K562 (cell line): ENCODE data around the gene WWOX. TPM values are rescaled to one million over a fixed set of nuclear protein-coding genes. Genes with fewer than 3 reads are reported as not detected.

Source experiments
- ATAC-seq: fragments of 200-7000 bp; cut with Tn5 transposase; 3 replicates; pipeline ENCODE4 v1.9.1; 2020; ENCODE audit warnings: moderate library complexity
- BruUV-seq: library from RNA; stranded (reverse); fragments of 400-500 nt; replicated peaks from 2 replicates; lab custom pipeline; 2021; lab: Mats Ljungman, UMichigan
- CTCF ChIA-PET: fragments of 300-600 bp; formaldehyde crosslinking; extraction: SDS; loops from one replicate; lab custom pipeline; 2021; ENCODE audit warnings: low intra/inter-chr PET ratio; lab: Yijun Ruan, JAX
- POLR2A ChIA-PET: fragments of 300-600, 350-650 bp; sonication (Branson Sonifier 250); formaldehyde crosslinking; extraction: SDS; loops from one replicate; lab custom pipeline; 2021; ENCODE audit warnings: antibody characterized with exemption, inconsistent platforms; lab: Yijun Ruan, JAX
- DNase-seq, 4 experiments: peaks; one replicate each; pipeline versions ENCODE4 v3.0.0 to v3.0.0-alpha.2; 2011 to 2018; ENCODE audit warnings: low spot score in 3 of 4, mixed read lengths in 3 of 4; ENCODE audit errors: extremely low read depth in 1 of 4
- FAIRE-seq: peaks from 2 replicates; lab custom pipeline; 2011; peaks lifted over from hg19 to GRCh38; lab: Jason Lieb, UNC
- H2AFZ ChIP-seq: 2 replicates; pipeline ENCODE4 v1.6.0; 2011; ENCODE audit warnings: low read depth, low read length, control low read depth, inconsistent platforms
- H3K27ac ChIP-seq: fragments of 200-600 bp; 3 replicates; pipeline ENCODE4 v1.8.0; 2011; ENCODE audit warnings: low read depth, mild to moderate bottlenecking, control low read depth, inconsistent platforms, low read length, moderate library complexity, mixed read lengths; ENCODE audit errors: extremely low read depth
- H3K27me3 ChIP-seq, 2 experiments: fragments of 300-600 bp in 1 of 2; 2 replicates in 1 of 2; 3 replicates in 1 of 2; pipeline versions ENCODE4 v1.6.0 to v1.8.0; 2011; ENCODE audit warnings: inconsistent platforms in 2 of 2, low read length in 2 of 2, mild to moderate bottlenecking in 1 of 2, mixed read lengths in 1 of 2, moderate library complexity in 1 of 2; ENCODE audit not compliant: control insufficient read depth in 2 of 2, insufficient read depth in 2 of 2
- H3K36me3 ChIP-seq: fragments of 300-600 bp; 3 replicates; pipeline ENCODE4 v1.8.0; 2011; ENCODE audit warnings: mild to moderate bottlenecking, low read length, inconsistent platforms; ENCODE audit not compliant: control insufficient read depth, insufficient read depth
- H3K4me1 ChIP-seq, 2 experiments: fragments of 200-600 bp in 1 of 2; replicated peaks in 1 of 2; 2 replicates in 1 of 2; 3 replicates in 1 of 2; pipeline versions ENCODE4 v1.5.1 to v1.8.0; 2011; ENCODE audit warnings: inconsistent platforms in 2 of 2, low read length in 2 of 2, mild to moderate bottlenecking in 1 of 2, mixed read lengths in 1 of 2, moderate library complexity in 1 of 2; ENCODE audit not compliant: control insufficient read depth in 2 of 2, insufficient read depth in 2 of 2
- H3K4me2 ChIP-seq: 2 replicates; pipeline ENCODE4 v1.6.1; 2011; ENCODE audit warnings: low read length, control low read depth, inconsistent platforms, mixed read lengths; ENCODE audit not compliant: insufficient read depth
- H3K4me3 ChIP-seq: fragments of 200-600 bp; sonication (generic), shearing (Covaris generic); 2 replicates; pipeline ENCODE4 v1.5.1; 2016; ENCODE audit warnings: control low read depth, inconsistent platforms
- H3K79me2 ChIP-seq: fragments of 200-600 bp; 3 replicates; pipeline ENCODE4 v1.8.0; 2011; ENCODE audit warnings: low read length, inconsistent platforms; ENCODE audit not compliant: control insufficient read depth, insufficient read depth
- H3K9ac ChIP-seq, 2 experiments: 2 replicates each; pipeline versions ENCODE4 v1.6.0 to v1.6.1; 2011; ENCODE audit warnings: low read depth in 2 of 2, low read length in 2 of 2, control low read depth in 1 of 2, inconsistent platforms in 1 of 2, mild to moderate bottlenecking in 1 of 2, mixed read lengths in 1 of 2; ENCODE audit not compliant: insufficient read depth in 1 of 2
- H3K9me1 ChIP-seq: one replicate; pipeline ENCODE4 v1.6.0; 2011; ENCODE audit warnings: inconsistent platforms, mild to moderate bottlenecking, low read length, moderate library complexity; ENCODE audit not compliant: control insufficient read depth, insufficient read depth
- H3K9me3 ChIP-seq: replicated peaks from 2 replicates; pipeline ENCODE4 v1.5.1; 2011; ENCODE audit warnings: low read depth, low read length, inconsistent platforms; ENCODE audit not compliant: control insufficient read depth, insufficient read depth
- H4K20me1 ChIP-seq: replicated peaks from 2 replicates; pipeline ENCODE4 v1.6.1; 2011; ENCODE audit warnings: low read length, inconsistent platforms, mixed read lengths; ENCODE audit not compliant: control insufficient read depth, insufficient read depth
- TSHZ1 ChIP-seq: fragments of 250-450 bp; sonication (Bioruptor Pico); IDR thresholded peaks from 2 replicates; pipeline ENCODE4 v1.4.0; 2020; ENCODE audit warnings: mild to moderate bottlenecking, moderate library complexity
- ZNF507 ChIP-seq: conservative IDR thresholded peaks from 2 replicates; pipeline ENCODE4 v1.6.1; 2017; ENCODE audit warnings: missing genetic modification characterization, missing compliant biosample characterization
- WGBS: fragments of 100-300 bp; shearing (Covaris generic); methylation state at CpG from one replicate; pipeline ENCODE4 v1.1.6; 2016; ENCODE audit warnings: low coverage, mixed read lengths; ENCODE audit not compliant: insufficient coverage; ENCODE audit errors: missing lambda C conversion rate; 5-methylcytosine and 5-hydroxymethylcytosine counted together
- in situ Hi-C: fragments of 300-500 bp; cut with MboI; formaldehyde crosslinking; loops from 4 replicates; pipeline ENCODE4 v1.15.0; 2018; ENCODE audit warnings: inconsistent platforms, mixed read lengths
- intact Hi-C: fragments of 100-400 bp; cut with micrococcal nuclease; formaldehyde crosslinking; loops from 2 replicates; pipeline ENCODE4 v1.14.2; 2022
- polyA plus RNA-seq, 8 experiments: library from polyadenylated mRNA; depleted of rRNA in 4 of 8; stranded (reverse) in 5 of 8; unstranded in 3 of 8; fragments of >200 nt; fragmentation: Nextera tagmentation in 2 of 8; fragmentation: Illumina TruSeq in 1 of 8; extraction: Ambion mirVana in 2 of 8; extraction: Trizol in 1 of 8; gene quantifications; 2 replicates each; pipeline versions ENCODE4 v1.2.1 to v1.2.3, GENCODE V29; 2011 to 2014; ENCODE audit warnings: inconsistent platforms in 1 of 8, missing spikeins in 1 of 8
- total RNA-seq, 7 experiments: library from RNA; depleted of rRNA in 6 of 7; stranded (reverse); fragments of >200 nt in 6 of 7; fragmentation: Illumina TruSeq in 2 of 7; extraction: Trizol in 2 of 7; gene quantifications; 2 replicates each; pipeline versions ENCODE4 v1.2.1 to v1.2.3, GENCODE V29; 2011 to 2021; ENCODE audit warnings: low replicate concordance in 1 of 7

Gene WWOX
- total and polyA plus RNA-seq, 9 of the 15 experiments (the other 6 are each of a cell fraction or from before 2014, with no cell fraction given), result 1.6 to 22.7 (median 8.1) TPM

- intact Hi-C loops, result no loop called here
- TF ChIP-seq TSHZ1 (no peak), ZNF507 (tag) (no peak)
- ChIA-PET CTCF (no interaction called here), POLR2A (no interaction called here)
- H2AFZ ChIP-seq, result no peak overlapping the region
- DNase-seq, result no peak
- WGBS, result 1% methylated on average over 5 of the region's 5 CpGs
- H3K4me3 ChIP-seq, result no peak overlapping the region
- H3K9ac ChIP-seq, result no peak overlapping the region
- H3K9me1 ChIP-seq, result no peaks in the 10 kb centered on the region
- H3K27ac ChIP-seq, result no peak overlapping the region
- no peaks in the 10 kb centered on the region for H3K79me2 ChIP-seq
- H3K4me2 ChIP-seq, result no peak overlapping the region
- no peak for ATAC-seq
- BruUV-seq, result no TSS peak
- peaks cover 6 to 8% of the 10 kb centered on the region in 2 experiments; a peak in 3 of 5 replicates for H3K27me3 ChIP-seq
- no peak for FAIRE-seq
- H3K36me3 ChIP-seq, result no peaks in the 10 kb centered on the region
- H4K20me1 ChIP-seq, result no peaks in the 10 kb centered on the region
- no peaks in the 10 kb centered on the region for H3K4me1 ChIP-seq
- in situ Hi-C loops, result no loop called here
- H3K9me3 ChIP-seq, result no peaks in the 10 kb centered on the region
Observed at GRCh38 chr16:79101491-79101890, 1002.0 kb downstream of the WWOX start.
